K562 (cell line): ENCODE data around the gene CHD3. TPM values are rescaled to one million over a fixed set of nuclear protein-coding genes. Genes with fewer than 3 reads are reported as not detected.
A peak's percentile ranks its signal among the peaks of the same experiment; 100 is the strongest.

ENCODE experiments used
- ATF7 ChIP-seq: fragments of 450-650 bp; IDR thresholded peaks from 2 replicates; pipeline ENCODE4 v1.7.1; 2014; ENCODE audit warnings: mild to moderate bottlenecking, moderate library complexity
- BDP1 ChIP-seq: IDR thresholded peaks from 3 replicates; pipeline ENCODE4 v1.6.1; 2011; ENCODE audit not compliant: insufficient read length, insufficient read depth
- CTCF ChIP-seq, 3 experiments: IDR thresholded peaks in 2 of 3; conservative IDR thresholded peaks in 1 of 3; 2 replicates each; pipeline ENCODE4 v1.5.1; 2011 to 2012; ENCODE audit warnings: low read length in 3 of 3, mild to moderate bottlenecking in 3 of 3, control low read depth in 2 of 3, improper control_type of control experiment in 1 of 3, inconsistent platforms in 1 of 3, low read depth in 1 of 3, mixed read lengths in 1 of 3, moderate library complexity in 1 of 3; ENCODE audit not compliant: insufficient read depth in 2 of 3
- GABPB1 ChIP-seq: sonication (generic); formaldehyde crosslinking; IDR thresholded peaks from 2 replicates; pipeline ENCODE4 v1.8.0; 2022; ENCODE audit warnings: mild to moderate bottlenecking, missing genetic modification reagents
- IRF2 ChIP-seq: sonication (generic); formaldehyde crosslinking; IDR thresholded peaks from 2 replicates; pipeline ENCODE4 v1.8.1; 2022; ENCODE audit warnings: mild to moderate bottlenecking, missing genetic modification reagents
- MBD2 ChIP-seq: sonication (generic); IDR thresholded peaks from 2 replicates; pipeline ENCODE4 v1.6.1; 2016; ENCODE audit warnings: low read depth, borderline replicate concordance
- MTA2 ChIP-seq: fragments of 450-650 bp; IDR thresholded peaks from 2 replicates; pipeline ENCODE4 v1.6.1; 2016; ENCODE audit warnings: low read depth
- NELFE ChIP-seq: IDR thresholded peaks from 2 replicates; pipeline ENCODE4 v1.6.1; 2011; ENCODE audit warnings: mild to moderate bottlenecking; ENCODE audit not compliant: insufficient read depth, insufficient read length
- NFE2L1 ChIP-seq: fragments of 450-650 bp; IDR thresholded peaks from 2 replicates; pipeline ENCODE4 v1.6.1; 2016; ENCODE audit warnings: missing genetic modification characterization, low read depth, mild to moderate bottlenecking, missing compliant biosample characterization, moderate library complexity, borderline replicate concordance
- SREBF2 ChIP-seq: sonication (generic); formaldehyde crosslinking; IDR thresholded peaks from 2 replicates; pipeline ENCODE4 v1.4.0; 2020; ENCODE audit warnings: mild to moderate bottlenecking, missing genetic modification reagents
- TAF7 ChIP-seq: fragments of 450-650 bp; IDR thresholded peaks from 2 replicates; pipeline ENCODE4 v1.6.1; 2016; ENCODE audit warnings: missing genetic modification characterization, missing compliant biosample characterization
- TSC22D4 ChIP-seq: fragments of 450-650 bp; IDR thresholded peaks from 2 replicates; pipeline ENCODE4 v1.6.1; 2016; ENCODE audit warnings: missing genetic modification characterization, missing biosample characterization, control low read depth
- ZKSCAN1 ChIP-seq: fragments of 150-350 bp; IDR thresholded peaks from 2 replicates; pipeline ENCODE4 v1.6.1; 2016; ENCODE audit warnings: low read depth, low read length
- ZNF449 ChIP-seq: fragments of 250-450 bp; sonication (Bioruptor Pico); IDR thresholded peaks from 2 replicates; pipeline ENCODE4 v1.8.0; 2022; ENCODE audit warnings: moderate library complexity, mild to moderate bottlenecking, inconsistent platforms
- ZNF668 ChIP-seq: fragments of 250-450 bp; sonication (Bioruptor Pico); IDR thresholded peaks from 2 replicates; pipeline ENCODE4 v1.8.0; 2022; ENCODE audit warnings: mild to moderate bottlenecking, inconsistent platforms
- polyA plus RNA-seq, 8 experiments: library from polyadenylated mRNA; depleted of rRNA in 4 of 8; stranded (reverse) in 5 of 8; unstranded in 3 of 8; fragments of >200 nt; fragmentation: Nextera tagmentation in 2 of 8; fragmentation: Illumina TruSeq in 1 of 8; extraction: Ambion mirVana in 2 of 8; extraction: Trizol in 1 of 8; gene quantifications; 2 replicates each; pipeline versions ENCODE4 v1.2.1 to v1.2.3, GENCODE V29; 2011 to 2014; ENCODE audit warnings: inconsistent platforms in 1 of 8, missing spikeins in 1 of 8
- total RNA-seq, 7 experiments: library from RNA; depleted of rRNA in 6 of 7; stranded (reverse); fragments of >200 nt in 6 of 7; fragmentation: Illumina TruSeq in 2 of 7; extraction: Trizol in 2 of 7; gene quantifications; 2 replicates each; pipeline versions ENCODE4 v1.2.1 to v1.2.3, GENCODE V29; 2011 to 2021; ENCODE audit warnings: low replicate concordance in 1 of 7
- TF ChIP-seq, protein P1 (sequence below): sonication (generic); formaldehyde crosslinking; IDR thresholded peaks from 2 replicates; pipeline ENCODE4 v1.8.0; 2022; ENCODE audit warnings: missing genetic modification reagents, mild to moderate bottlenecking, moderate library complexity, borderline replicate concordance

The CHD3 gene
- total and polyA plus RNA-seq, 9 of the 15 experiments (the other 6 are each of a cell fraction or from before 2014, with no cell fraction given) = 0.39 to 38.2 (median 21.2) TPM

DNA sequence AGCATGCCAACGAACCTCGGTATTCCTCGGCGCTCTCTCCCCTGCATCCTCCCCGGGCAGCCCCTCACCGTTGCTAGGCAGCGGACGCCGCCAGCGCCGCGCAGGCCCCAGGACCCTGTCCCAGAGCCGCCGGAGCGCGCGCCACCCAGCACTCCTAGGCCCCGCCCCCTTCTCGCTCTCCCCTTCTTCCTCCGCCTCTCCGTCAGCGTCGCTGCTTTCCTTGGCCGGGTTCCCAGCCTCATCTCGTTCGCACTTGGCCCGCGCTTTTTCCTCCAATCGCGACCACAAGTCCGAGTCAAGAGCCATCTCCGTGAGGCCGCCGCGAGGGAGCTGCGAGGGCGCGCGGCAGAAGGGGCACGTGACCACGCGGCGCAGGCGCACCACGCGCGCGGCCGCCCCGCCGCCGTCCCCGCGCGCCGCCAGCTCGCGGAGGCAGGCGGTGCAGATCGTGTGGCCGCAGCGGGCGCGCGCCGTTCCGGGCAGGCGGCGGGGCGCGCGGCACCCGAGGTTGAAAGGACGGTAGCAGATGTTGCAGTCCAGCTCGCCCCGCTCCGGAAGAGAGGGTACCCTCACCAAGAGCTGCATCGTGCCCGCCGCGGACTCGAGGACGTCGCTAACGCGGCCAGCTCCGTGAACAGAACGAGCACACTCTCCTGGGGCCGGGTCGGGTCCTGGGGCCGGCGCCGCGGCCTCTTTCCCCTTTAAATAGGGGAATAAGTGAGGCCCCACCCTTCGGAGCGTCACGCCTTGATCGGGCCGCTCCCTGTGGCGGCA is 27.2 kb downstream of the CHD3 start, which contains the start of gene RNF227 (continued):
- TF ChIP-seq CTCF (IDR thresholded peaks at IDR 0.05 in 2 of 3, conservative IDR thresholded peaks at IDR 0.05 in 1 of 3; ENCODE audit: insufficient read depth in 2 of 3, low read depth in 1 of 3, low read length in 3 of 3) (no peak), ZNF449 (CRISPR knock-in tag) (no peak), SREBF2 (no peak), NELFE (no peak), GABPB1 (peak; percentile 76), ZNF668 (0 out of 2 replicates have a peak, but pooled peaks have one; percentile 6), MTA2 (no peak), ATF7 (no peak; the same call in 1 of the 2 replicates), BDP1 (no peak), NFE2L1 (tag) (no peak), TAF7 (no peak), TSC22D4 (tag) (no peak), MBD2 (no peak; the same call in 1 of the 2 replicates), ZKSCAN1 (no peak), IRF2 (CRISPR knock-in tag) (no peak)
- TF ChIP-seq, protein P1, sequence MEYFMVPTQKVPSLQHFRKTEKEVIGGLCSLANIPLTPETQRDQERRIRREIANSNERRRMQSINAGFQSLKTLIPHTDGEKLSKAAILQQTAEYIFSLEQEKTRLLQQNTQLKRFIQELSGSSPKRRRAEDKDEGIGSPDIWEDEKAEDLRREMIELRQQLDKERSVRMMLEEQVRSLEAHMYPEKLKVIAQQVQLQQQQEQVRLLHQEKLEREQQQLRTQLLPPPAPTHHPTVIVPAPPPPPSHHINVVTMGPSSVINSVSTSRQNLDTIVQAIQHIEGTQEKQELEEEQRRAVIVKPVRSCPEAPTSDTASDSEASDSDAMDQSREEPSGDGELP (CRISPR knock-in tag) = peak; percentile 79
